NT2/D1 (cell line): ENCODE measurements around the gene AGER.

Experiments used
- SUZ12 ChIP-seq: IDR thresholded peaks from 2 replicates; pipeline ENCODE4 v1.6.1; 2011; ENCODE audit not compliant: insufficient read length, insufficient read depth; ENCODE audit errors: extremely low read depth
- ZNF274 ChIP-seq: IDR thresholded peaks from 2 replicates; pipeline ENCODE4 v1.6.1; 2011; ENCODE audit warnings: mild to moderate bottlenecking, low read depth, low read length

DNA sequence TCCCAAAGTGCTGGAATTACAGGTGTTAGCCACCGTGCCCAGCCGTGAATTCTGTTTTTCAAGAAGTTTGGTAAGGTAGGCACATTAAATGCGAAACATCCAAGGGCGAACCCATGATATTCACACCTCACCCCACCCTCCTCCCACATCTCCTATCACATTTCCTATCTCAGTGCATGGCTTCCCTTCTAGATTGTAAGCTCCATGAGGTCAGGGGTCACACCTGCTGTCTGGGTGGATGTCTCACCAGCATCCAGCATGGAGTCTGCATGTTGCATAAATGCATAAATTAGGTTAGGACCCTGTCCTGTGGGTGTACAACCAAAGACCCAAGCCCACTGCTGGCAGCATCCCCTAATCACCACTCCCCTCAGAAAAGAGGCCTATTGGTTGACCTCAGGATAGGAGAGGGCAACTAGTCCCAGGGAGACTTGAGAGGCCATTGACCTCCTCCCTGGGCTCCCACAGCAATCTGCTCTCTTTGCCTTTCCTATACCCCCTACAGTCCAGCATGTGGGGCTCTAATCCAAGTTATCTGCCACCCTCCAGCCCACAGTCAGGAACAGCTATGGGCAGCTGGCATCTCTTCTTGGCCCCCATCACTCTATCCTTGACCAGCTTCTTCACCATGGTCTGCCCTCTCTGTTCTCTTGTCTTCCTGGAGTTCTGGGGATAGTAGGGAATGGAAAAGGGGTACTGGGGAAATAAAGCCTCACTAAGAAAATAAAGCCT is 36.5 kb downstream of the AGER start:
- no peak for TF ChIP-seq ZNF274
- TF ChIP-seq SUZ12: no peak
